GOT3 (cell line): Measurements from ENCODE around the gene MAD2L2.

ENCODE experiments used
- DNase-seq: peaks from one replicate; lab custom pipeline; 2025; ENCODE audit warnings: mixed read lengths; lab: John Stamatoyannopoulos, UW

The MAD2L2 gene

GRCh38 chr1:11682287-11682771 lies 1.4 kb upstream of the MAD2L2 start:
- no peak for DNase-seq

- DNase-seq, result no peak
These were observed 478 bp downstream of the MAD2L2 start for GRCh38 chr1:11680270-11681070.

- DNase-seq, result no peak
These were observed 2.5 kb downstream of the MAD2L2 start for GRCh38 chr1:11678442-11678841.

GRCh38 chr1:11676386-11677103 lies 4.4 kb downstream of the MAD2L2 start:
- no peak for DNase-seq

- no peak for DNase-seq
These were observed 5.6 kb downstream of the MAD2L2 start for GRCh38 chr1:11675325-11675724.

- no peak for DNase-seq
These were observed 6.5 kb downstream of the MAD2L2 start for GRCh38 chr1:11674488-11674887.

- DNase-seq, result no peak
These were observed 7.7 kb downstream of the MAD2L2 start for GRCh38 chr1:11673089-11673769.

GRCh38 chr1:11671544-11672286 lies 9.2 kb downstream of the MAD2L2 start:
- no peak for DNase-seq

- no peak for DNase-seq
These were observed 9.8 kb downstream of the MAD2L2 start for GRCh38 chr1:11671205-11671543.

- DNase-seq, result no peak
These were observed 10.2 kb downstream of the MAD2L2 start for GRCh38 chr1:11670747-11671146.

GRCh38 chr1:11668516-11668915 lies 12.4 kb downstream of the MAD2L2 start:
- no peak for DNase-seq

GRCh38 chr1:11664336-11665065 lies 16.4 kb downstream of the MAD2L2 start:
- no peak for DNase-seq

GRCh38 chr1:11661103-11661502 lies 19.8 kb downstream of the MAD2L2 start:
- DNase-seq, result no peak

GRCh38 chr1:11659748-11660147 lies 21.2 kb downstream of the MAD2L2 start:
- no peak for DNase-seq

GRCh38 chr1:11658542-11658941 lies 22.4 kb downstream of the MAD2L2 start:
- DNase-seq, result no peak

- no peak for DNase-seq
These were observed 23.3 kb downstream of the MAD2L2 start for GRCh38 chr1:11657654-11658053.

- DNase-seq, result no peak
These were observed 25.8 kb downstream of the MAD2L2 start for GRCh38 chr1:11654939-11655808.

GRCh38 chr1:11654137-11654938 lies 26.6 kb downstream of the MAD2L2 start, which contains the start of the genes FBXO2 and FBXO44:
Gene FBXO2, minus strand, starts transcription at chr1:11654429. Its CDS starts 89 bp downstream, at chr1:11654340.
Gene FBXO44, plus strand, starts transcription at chr1:11654877. Its CDS starts 959 bp downstream, at chr1:11655836.
- DNase-seq, result no peak

GRCh38 chr1:11653861-11654136 lies 27.1 kb downstream of the MAD2L2 start:
- no peak for DNase-seq
